Melanocyte of skin (primary cell): ENCODE measurements around the gene CDK11B. TPM values are rescaled to one million over a fixed set of nuclear protein-coding genes. Genes with fewer than 3 reads are reported as not detected.

Experiments
- total RNA-seq, 2 donors: library from RNA; depleted of rRNA; stranded (reverse); fragments of >200 nt; gene quantifications; 2 replicates each; pipeline ENCODE4 v1.2.3, GENCODE V29; 2012

Gene CDK11B
- 1 to 10 TPM; 4.1 to 6.0 TPM for total RNA-seq

DNA sequence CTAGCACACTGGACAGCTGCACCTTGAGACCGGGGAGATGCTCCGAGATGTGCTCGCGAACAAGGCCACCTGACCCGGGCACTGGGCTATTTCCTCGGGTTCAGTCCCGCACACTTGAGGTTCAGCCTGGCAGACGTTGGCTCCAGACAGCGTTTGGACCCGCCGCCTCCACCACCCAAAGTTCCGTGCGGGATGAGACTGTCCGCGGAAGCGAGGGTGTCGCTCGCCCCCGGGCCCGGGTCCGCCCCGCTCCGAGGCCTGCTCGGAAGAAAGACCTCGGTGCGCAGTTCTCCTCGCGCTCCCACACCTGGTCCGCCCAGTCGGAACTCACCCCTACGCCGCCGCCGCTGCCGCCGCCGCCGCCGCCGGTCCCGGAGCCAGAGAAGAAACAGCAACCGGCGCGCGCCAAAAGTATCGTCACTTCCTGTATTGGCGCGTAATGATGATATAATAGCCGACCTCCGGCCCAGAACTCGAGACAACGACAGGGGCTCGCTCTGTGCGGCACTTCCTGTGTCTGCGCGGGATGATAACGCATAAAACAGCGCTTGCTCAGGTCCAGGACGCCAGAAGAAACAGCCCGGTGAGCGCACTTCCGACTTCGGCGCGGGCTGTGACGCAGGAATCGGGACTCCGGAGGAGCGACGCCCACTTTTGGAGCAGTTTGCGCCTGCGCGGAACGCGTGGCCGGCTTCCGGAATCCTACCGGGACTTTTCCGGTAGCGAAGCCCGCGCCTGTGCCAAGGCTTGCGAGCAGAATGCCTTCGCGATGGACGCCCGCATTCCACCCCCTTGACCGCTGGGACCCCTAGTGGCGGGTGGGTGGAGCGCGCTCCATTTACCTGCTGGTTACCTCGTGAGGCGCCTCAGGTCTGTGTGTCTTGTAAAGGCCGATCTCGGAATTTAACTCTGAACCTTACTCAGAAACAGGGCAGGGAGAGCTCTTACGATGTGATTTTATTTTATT is at the start of gene CDK11B:
TSS of gene CDK11B (minus strand) at position 422 of the 967 bp plus-strand sequence. CDS start 1,519 bp downstream, outside the sequence.

GRCh38 chr1:1692714-1693647 is 34.2 kb upstream of the CDK11B start, which contains the start of gene SLC35E2B:
TSS of gene SLC35E2B (minus strand) at chr1:1692795. CDS start at chr1:1676699, 16,096 bp downstream.

GRCh38 chr1:1631782-1632420 is 26.9 kb downstream of the CDK11B start, which contains the start of gene MMP23B:
TSS of gene MMP23B (plus strand) at chr1:1632173. CDS start at chr1:1632219, 46 bp downstream.

DNA sequence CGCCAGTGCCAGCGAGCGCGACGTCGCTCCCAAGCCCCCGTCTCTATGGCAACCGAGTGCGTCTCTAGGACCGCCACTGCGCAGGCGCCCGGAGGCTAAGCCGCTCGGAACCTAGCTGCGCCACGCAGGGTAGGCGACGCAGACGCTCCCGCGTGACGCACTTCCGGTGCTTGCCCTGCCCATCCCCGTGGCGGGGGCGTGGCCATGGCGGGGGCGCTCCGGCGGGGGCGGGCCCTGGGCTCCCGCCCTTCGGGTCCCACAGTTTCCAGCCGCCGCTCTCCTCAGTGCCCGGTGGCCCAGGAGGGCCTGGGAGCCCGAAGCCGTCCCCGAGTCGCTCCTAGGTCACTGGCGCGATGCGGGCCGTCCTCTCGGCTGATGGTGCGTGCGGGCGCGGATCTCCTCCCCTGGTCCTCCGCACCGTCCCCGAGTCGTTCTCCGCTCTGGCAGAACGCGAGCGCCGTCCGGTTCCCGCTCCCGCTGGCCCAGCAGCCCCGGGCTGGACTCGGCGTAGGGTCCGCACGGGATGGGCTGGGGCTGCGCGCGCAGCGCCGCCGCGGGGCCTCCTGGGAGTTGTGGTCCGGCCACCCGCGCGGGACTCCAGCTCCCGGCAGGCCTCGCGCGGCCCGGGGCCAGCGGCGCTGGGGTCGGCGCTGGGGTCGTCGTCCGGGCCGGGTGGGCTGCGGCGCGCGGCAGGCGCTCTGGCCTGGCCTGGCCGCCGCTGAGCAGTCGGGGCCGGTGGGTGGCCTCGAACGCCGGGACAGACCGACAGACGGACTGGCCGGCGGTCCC is 43.4 kb downstream of the CDK11B start, which contains the start of gene MIB2:
TSS of gene MIB2 (plus strand) at position 245 of the 789 bp plus-strand sequence. CDS start 7,953 bp downstream, outside the sequence.

DNA sequence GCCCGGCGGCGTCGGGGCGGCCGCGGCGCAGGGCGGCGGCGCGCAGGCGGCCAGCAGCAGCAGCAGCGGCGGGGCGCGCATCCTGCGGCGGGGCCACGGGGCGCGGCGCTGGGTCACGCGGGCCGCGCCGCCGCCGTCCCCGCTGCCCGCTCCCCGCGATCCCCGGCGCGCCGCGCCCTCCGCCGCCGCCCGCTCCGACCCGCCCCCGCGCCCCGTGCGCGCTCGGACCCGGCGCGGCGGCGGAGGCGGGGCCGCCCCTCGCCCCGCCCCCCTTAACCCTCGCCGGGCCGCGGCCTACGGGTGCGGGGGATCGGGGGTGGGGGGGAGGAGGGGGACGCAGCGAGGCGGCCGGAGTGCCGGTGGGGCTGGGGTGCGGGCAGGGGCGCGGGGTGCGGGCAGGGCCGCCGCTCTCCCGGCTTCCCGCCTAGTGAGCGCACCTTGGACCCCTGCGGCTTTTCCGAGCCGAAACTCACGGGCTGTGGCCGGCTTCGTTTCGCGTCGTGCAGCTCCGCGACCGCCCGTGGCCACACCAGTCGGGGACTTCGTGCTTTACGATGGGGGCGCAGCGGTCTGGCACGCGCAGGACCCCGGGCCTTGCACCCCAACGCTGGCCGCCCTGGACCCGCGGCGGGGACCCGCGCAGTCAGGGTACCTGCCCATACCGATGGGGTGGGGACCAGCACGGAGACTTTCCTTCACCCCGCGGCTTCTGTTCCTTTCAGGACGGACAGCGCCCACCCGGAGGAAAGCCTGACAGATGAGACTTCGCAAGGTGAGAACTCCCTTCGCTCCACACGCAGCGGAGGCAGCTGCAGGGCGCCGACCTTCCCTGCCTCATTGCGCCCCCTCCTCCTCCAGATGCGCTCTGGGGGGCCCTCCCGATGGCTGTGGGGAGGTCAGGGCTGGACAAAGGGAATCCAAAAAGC is 58.6 kb downstream of the CDK11B start, which contains the start of gene FNDC10:
TSS of gene FNDC10 (minus strand) at position 201 of the 926 bp plus-strand sequence. CDS start at position 81, 120 bp downstream.

Other genes with a start within 250 kb of the CDK11B start
- gene ANKRD65, start 237.7 kb downstream of the CDK11B start, total RNA-seq = under 1 TPM in 1 of 2 donors, not detected in 1; under 0.01 TPM
- 1 to 10 TPM; 2.4 to 4.3 TPM for gene VWA1, start 223.3 kb downstream of the CDK11B start, total RNA-seq
- gene ATAD3C, start 209.3 kb downstream of the CDK11B start, total RNA-seq = not detected
- 10 to 100 TPM; 22.4 to 33.6 TPM for gene ATAD3B, start 187.2 kb downstream of the CDK11B start, total RNA-seq
- gene ATAD3A, start 146.8 kb downstream of the CDK11B start, total RNA-seq = 10 to 100 TPM; 32.0 to 42.0 TPM
- gene TMEM240, start 118.4 kb downstream of the CDK11B start, total RNA-seq = 1 to 10 TPM; 2.1 to 4.7 TPM
- gene SSU72, start 84.1 kb downstream of the CDK11B start, total RNA-seq = 100 to 1,000 TPM; 141 to 177 TPM
- 10 to 100 TPM in 1 of 2 donors, 1 to 10 TPM in 1; 7.3 to 20.0 TPM for gene FNDC10, start 58.9 kb downstream of the CDK11B start, total RNA-seq
- 10 to 100 TPM; 32.6 to 51.6 TPM for gene MIB2, start 43.5 kb downstream of the CDK11B start, total RNA-seq
- gene MMP23B, start 26.8 kb downstream of the CDK11B start, total RNA-seq = under 1 TPM; under 0.01 to 0.34 TPM
- gene SLC35E2B, start 33.8 kb upstream of the CDK11B start, total RNA-seq = 10 to 100 TPM; 17.0 to 27.5 TPM
- gene CDK11A, start 65.4 kb upstream of the CDK11B start, total RNA-seq = 10 to 100 TPM in 1 of 2 donors, 1 to 10 TPM in 1; 8.3 to 10.3 TPM
- gene NADK, start 119.5 kb upstream of the CDK11B start, total RNA-seq = 10 to 100 TPM; 62.6 to 73.3 TPM
- 100 to 1,000 TPM in 1 of 2 donors, 10 to 100 TPM in 1; 99.8 to 121 TPM for gene GNB1, start 232.1 kb upstream of the CDK11B start, total RNA-seq